Heart left ventricle (tissue), 13 donors: ENCODE measurements around the gene MICU1.

Experiments used
- POLR2A ChIP-seq, 2 donors: fragments of 450-650 bp; IDR thresholded peaks; one replicate each; pipeline ENCODE4 v1.6.1; 2017; ENCODE audit warnings: antibody characterized with exemption in 2 of 2, mild to moderate bottlenecking in 2 of 2, moderate library complexity in 2 of 2
- TF ChIP-seq, protein P1 (sequence below), 12 donors: fragments of 200-600 bp; sonication (generic) in 4 of 12; IDR thresholded peaks; one replicate each; pipeline versions ENCODE4 v1.5.0 to v1.8.0; 2018 to 2022; ENCODE audit warnings: antibody characterized with exemption in 12 of 12, mild to moderate bottlenecking in 5 of 12
- donor health status: ischemic (EF 13 %, LVEDD 7.1; RV severe dilation, severe dysfunction).
- donor health status: DM: no; HTN: yes; CAD: no.
- donor health status: DM: no; HTN: no; CAD: no.
- donor health status: ischemic (EF 25% LVEDD 6.9; RV normal size, moderate dysfunction).
- donor health status: ischemic (EF 25% LVEDD 5.7; RV mildly dilated, moderate dysfunction).
- donor health status: ischemic (EF 35%, LVEDD 5.7; RV mildly dilated, moderate dysfunction).
- donor health status: nonischemic (EF 11% LVEDD 7.7; RV severe dilation, severe dysfunction).
- donor health status: DM: yes; HTN: yes; CAD: no.
- donor health status: PGD.
- donor health status: ischemic (EF 29% LVEDD 5.4; RV normal size, mild dysfunction).
- donor health status: nonischemic (EF 23%, LVEDD 6.1; RV moderate dilation, normal function).

DNA sequence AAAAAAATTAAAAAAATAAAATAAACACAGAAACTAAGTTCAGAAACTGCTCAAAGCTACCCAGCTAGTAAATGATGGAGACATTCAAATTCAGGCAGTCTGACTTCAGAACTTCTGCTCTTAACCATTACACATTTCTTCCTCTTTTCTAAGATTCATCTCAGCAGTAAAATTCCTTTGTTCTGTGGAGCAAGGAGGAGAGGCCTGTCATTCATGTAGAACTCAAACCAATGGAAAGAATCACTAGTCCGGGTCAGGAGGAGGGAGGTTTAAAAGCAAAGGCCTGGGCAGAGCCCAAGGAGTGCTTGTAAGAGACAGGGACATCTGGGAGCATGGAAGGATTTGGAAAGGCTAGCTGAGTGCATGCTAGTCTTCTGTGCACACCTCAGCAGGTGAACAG, 233.3 kb downstream of the MICU1 start:
- TF ChIP-seq, protein P1, sequence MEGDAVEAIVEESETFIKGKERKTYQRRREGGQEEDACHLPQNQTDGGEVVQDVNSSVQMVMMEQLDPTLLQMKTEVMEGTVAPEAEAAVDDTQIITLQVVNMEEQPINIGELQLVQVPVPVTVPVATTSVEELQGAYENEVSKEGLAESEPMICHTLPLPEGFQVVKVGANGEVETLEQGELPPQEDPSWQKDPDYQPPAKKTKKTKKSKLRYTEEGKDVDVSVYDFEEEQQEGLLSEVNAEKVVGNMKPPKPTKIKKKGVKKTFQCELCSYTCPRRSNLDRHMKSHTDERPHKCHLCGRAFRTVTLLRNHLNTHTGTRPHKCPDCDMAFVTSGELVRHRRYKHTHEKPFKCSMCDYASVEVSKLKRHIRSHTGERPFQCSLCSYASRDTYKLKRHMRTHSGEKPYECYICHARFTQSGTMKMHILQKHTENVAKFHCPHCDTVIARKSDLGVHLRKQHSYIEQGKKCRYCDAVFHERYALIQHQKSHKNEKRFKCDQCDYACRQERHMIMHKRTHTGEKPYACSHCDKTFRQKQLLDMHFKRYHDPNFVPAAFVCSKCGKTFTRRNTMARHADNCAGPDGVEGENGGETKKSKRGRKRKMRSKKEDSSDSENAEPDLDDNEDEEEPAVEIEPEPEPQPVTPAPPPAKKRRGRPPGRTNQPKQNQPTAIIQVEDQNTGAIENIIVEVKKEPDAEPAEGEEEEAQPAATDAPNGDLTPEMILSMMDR (IDR thresholded peaks at IDR 0.05): no peak
- no peak for TF ChIP-seq POLR2A (IDR thresholded peaks at IDR 0.05)
